Measurements from ENCODE around the gene SCAF4. TPM values are rescaled to one million over a fixed set of nuclear protein-coding genes. Genes with fewer than 3 reads are reported as not detected.
"Not testable (repeated sequence)": the region's sequence is repeated elsewhere in the genome, so short reads cannot be mapped to it uniquely, and the experiment has no call there.

Gene SCAF4
- total RNA-seq, 1 donor from 2014 or later, result 60.0 TPM

- no peak overlapping the region for H3K4me3 Mint-ChIP-seq (ENCODE audit: low read depth)
- peaks cover 22% of the 10 kb centered on the region for H3K9me3 Mint-ChIP-seq (ENCODE audit: low read depth)
- DNase-seq (ENCODE audit: low spot score, unreplicated experiment), result no peak
- H3K27me3 Mint-ChIP-seq, result no peaks in the 10 kb centered on the region
- no peak for TF ChIP-seq CTCF (IDR thresholded peaks at IDR 0.05; ENCODE audit: unreplicated experiment)
- H3K27ac Mint-ChIP-seq, result no peak overlapping the region
- H3K4me1 Mint-ChIP-seq (ENCODE audit: low read depth), result no peaks in the 10 kb centered on the region
- peaks cover 13% of the 10 kb centered on the region for H3K36me3 Mint-ChIP-seq (ENCODE audit: insufficient read depth)
Measured at GRCh38 chr21:31741116-31741515, 9.2 kb upstream of the SCAF4 start.

GRCh38 chr21:31737586-31738397 is 5.9 kb upstream of the SCAF4 start:
- H3K27me3 Mint-ChIP-seq; H3K9me3 Mint-ChIP-seq (ENCODE audit: low read depth); H3K36me3 Mint-ChIP-seq (ENCODE audit: insufficient read depth); H3K27ac Mint-ChIP-seq; DNase-seq (ENCODE audit: low spot score, unreplicated experiment); H3K4me1 Mint-ChIP-seq (ENCODE audit: low read depth); H3K4me3 Mint-ChIP-seq (ENCODE audit: low read depth): not testable (repeated sequence)

GRCh38 chr21:31735511-31735992 is 3.6 kb upstream of the SCAF4 start:
- H3K36me3 Mint-ChIP-seq (ENCODE audit: insufficient read depth), result no peaks in the 10 kb centered on the region
- peaks cover under 1% of the 10 kb centered on the region for H3K4me1 Mint-ChIP-seq (ENCODE audit: low read depth)
- no peak overlapping the region for H3K27ac Mint-ChIP-seq
- no peaks in the 10 kb centered on the region for H3K27me3 Mint-ChIP-seq
- no peak for DNase-seq (ENCODE audit: low spot score, unreplicated experiment)
- H3K9me3 Mint-ChIP-seq (ENCODE audit: low read depth), result no peaks in the 10 kb centered on the region
- no peak overlapping the region for H3K4me3 Mint-ChIP-seq (ENCODE audit: low read depth)
- TF ChIP-seq CTCF (IDR thresholded peaks at IDR 0.05; ENCODE audit: unreplicated experiment), result no peak

- no peaks in the 10 kb centered on the region for H3K27me3 Mint-ChIP-seq
- peaks cover 7% of the 10 kb centered on the region for H3K4me1 Mint-ChIP-seq (ENCODE audit: low read depth)
Measured at GRCh38 chr21:31733551-31734149, 1.7 kb upstream of the SCAF4 start.

GRCh38 chr21:31732597-31733550 is 956 bp upstream of the SCAF4 start:
- no peak for DNase-seq (ENCODE audit: low spot score, unreplicated experiment)
- no peak for TF ChIP-seq CTCF (IDR thresholded peaks at IDR 0.05; ENCODE audit: unreplicated experiment)

More at GRCh38 chr21:31733551-31734149, 1.7 kb upstream of the SCAF4 start:
- no peak for TF ChIP-seq CTCF (IDR thresholded peaks at IDR 0.05; ENCODE audit: unreplicated experiment)
- Mint-ChIP-seq H3K27ac (no peak overlapping the region), H3K4me3 (ENCODE audit: low read depth) (no peak overlapping the region), H3K36me3 (ENCODE audit: insufficient read depth) (no peaks in the 10 kb centered on the region), H3K9me3 (ENCODE audit: low read depth) (no peaks in the 10 kb centered on the region)
- no peak for DNase-seq (ENCODE audit: low spot score, unreplicated experiment)

More at GRCh38 chr21:31732597-31733550, 956 bp upstream of the SCAF4 start:
- Mint-ChIP-seq H3K9me3 (ENCODE audit: low read depth) (no peaks in the 10 kb centered on the region), H3K4me1 (ENCODE audit: low read depth) (peaks cover 7% of the 10 kb centered on the region), H3K27me3 (no peaks in the 10 kb centered on the region), H3K4me3 (ENCODE audit: low read depth) (no peak overlapping the region), H3K36me3 (ENCODE audit: insufficient read depth) (no peaks in the 10 kb centered on the region), H3K27ac (no peak overlapping the region)

All from progenitor cell of endocrine pancreas (in vitro differentiated cells).